ENCODE data around the gene GLB1L2.
A peak's percentile ranks its signal among the peaks of the same experiment; 100 is the strongest.
"Not testable (repeated sequence)": the region's sequence is repeated elsewhere in the genome, so short reads cannot be mapped to it uniquely, and the experiment has no call there.

GLB1L2 gene

DNA sequence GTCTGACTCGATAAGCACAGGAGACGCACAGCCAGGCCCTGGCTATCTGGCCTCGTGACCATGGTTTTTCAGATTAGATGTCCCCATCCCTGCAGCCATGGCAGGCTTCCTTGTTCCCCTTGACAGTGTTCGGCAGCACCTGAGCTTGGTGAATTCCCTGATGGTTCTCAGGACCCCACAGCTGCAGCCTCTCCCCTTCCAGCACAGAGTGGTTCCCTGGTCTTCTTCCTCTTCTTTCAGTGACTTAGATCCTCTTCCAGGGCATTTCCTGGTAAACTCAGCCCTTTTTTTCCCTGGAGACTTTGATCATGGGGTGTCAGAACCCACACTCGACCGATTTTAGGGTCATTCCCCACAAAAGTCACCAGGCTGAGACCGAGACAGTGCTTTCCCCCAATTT is 41.1 kb upstream of the GLB1L2 start:
- Histone ChIP-seq H3K36me3 (no peaks in the 10 kb centered on the region), H3K9me3 (no peaks in the 10 kb centered on the region), H3K27ac (no peak overlapping the region), H3K4me1 (peaks cover 13% of the 10 kb centered on the region; the same call in 1 of the 2 replicates), H4K20me1 (no peaks in the 10 kb centered on the region), H3K27me3 (no peaks in the 10 kb centered on the region), H3K4me2 (peak overlapping the region; percentile 36; the same call in 1 of the 2 replicates), H3K9ac (no peak overlapping the region), H3K4me3 (no peak overlapping the region)
- TF ChIP-seq Cebpa-rat (IDR thresholded peaks at IDR 0.05): no peak

DNA sequence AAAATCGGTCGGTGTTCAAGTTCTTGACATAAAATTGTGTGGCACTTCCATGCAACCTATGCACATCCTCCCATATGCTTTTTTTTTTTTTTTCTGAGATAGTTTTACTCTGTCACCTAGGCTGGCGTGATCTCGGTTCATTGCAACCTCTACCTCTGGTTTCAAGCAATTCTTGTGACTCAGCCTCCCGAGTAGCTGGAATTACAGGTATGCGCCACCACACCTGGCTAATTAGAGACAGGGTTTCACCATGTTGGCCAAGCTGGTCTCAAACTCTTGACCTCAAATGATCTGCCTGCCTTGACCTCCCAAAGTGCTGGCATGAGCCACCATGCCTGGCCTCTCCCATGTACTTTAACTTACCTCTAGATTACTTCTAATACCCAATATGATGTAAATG is 40.6 kb upstream of the GLB1L2 start:
- no peak for TF ChIP-seq Cebpa-rat (IDR thresholded peaks at IDR 0.05)
- Histone ChIP-seq H3K4me1 (peaks cover 13% of the 10 kb centered on the region; the same call in 1 of the 2 replicates), H3K36me3 (no peaks in the 10 kb centered on the region), H3K9me3 (no peaks in the 10 kb centered on the region), H3K4me2 (no peak overlapping the region), H3K27me3 (no peaks in the 10 kb centered on the region), H4K20me1 (no peaks in the 10 kb centered on the region), H3K27ac (no peak overlapping the region), H3K9ac (no peak overlapping the region), H3K4me3 (no peak overlapping the region)

DNA sequence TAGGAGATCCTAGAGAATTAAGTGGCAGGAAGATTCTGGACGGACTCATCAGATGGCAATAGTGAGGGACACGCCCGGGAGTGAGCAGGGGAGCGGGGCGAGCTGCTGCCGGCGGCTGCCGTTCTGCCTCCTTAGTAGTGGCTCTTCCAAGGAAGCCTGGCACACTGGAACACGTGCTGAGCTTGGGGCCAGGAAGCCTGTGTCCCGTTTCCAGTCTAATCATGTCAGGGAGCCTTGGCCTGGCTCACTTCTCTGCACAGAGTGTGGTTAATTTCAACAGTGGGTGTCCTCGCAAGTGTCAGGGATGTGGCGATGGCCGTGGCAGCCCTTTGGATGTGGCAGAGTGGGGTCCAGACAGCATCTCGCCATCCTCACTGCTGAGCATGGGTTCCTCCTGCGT is 39.1 kb upstream of the GLB1L2 start:
- no peaks in the 10 kb centered on the region for H3K36me3 ChIP-seq
- no peaks in the 10 kb centered on the region for H4K20me1 ChIP-seq
- peaks cover 13% of the 10 kb centered on the region; the same call in 1 of the 2 replicates for H3K4me1 ChIP-seq
- H3K4me2 ChIP-seq: no peak overlapping the region
- no peaks in the 10 kb centered on the region for H3K9me3 ChIP-seq
- TF ChIP-seq Cebpa-rat (IDR thresholded peaks at IDR 0.05): no peak
- H3K27me3 ChIP-seq: no peaks in the 10 kb centered on the region
- no peak overlapping the region for H3K27ac ChIP-seq
- H3K4me3 ChIP-seq: no peak overlapping the region
- H3K9ac ChIP-seq: no peak overlapping the region

GRCh38 chr11:134293119-134294113 is 38.4 kb upstream of the GLB1L2 start:
- no peak for TF ChIP-seq Cebpa-rat (IDR thresholded peaks at IDR 0.05)

DNA sequence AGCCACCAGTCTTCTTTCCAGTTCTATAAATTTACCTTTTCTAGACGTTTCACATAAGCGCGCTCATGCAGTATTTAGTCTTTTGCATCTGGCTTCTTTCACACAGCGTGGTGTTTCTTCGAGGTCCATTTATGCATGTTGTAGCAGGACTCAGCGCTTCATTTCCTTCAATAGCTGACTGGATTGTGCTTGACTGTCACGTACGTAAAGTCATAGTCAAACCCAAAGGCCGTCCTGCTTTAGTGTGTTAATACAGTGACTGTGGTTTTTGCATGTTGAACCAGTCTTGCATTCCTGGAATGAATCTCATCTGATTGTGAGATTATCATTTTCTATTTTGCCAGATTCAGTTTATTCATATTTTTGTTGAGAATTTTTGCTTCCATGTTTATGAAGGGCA is 37.1 kb upstream of the GLB1L2 start:
- Histone ChIP-seq H3K9ac (no peak overlapping the region), H3K36me3 (no peaks in the 10 kb centered on the region), H3K4me1 (peaks cover 11% of the 10 kb centered on the region; the same call in 1 of the 2 replicates), H3K4me3 (no peak overlapping the region), H3K27ac (no peak overlapping the region), H3K4me2 (no peak overlapping the region), H3K9me3 (no peaks in the 10 kb centered on the region), H3K27me3 (no peaks in the 10 kb centered on the region), H4K20me1 (no peaks in the 10 kb centered on the region)
- TF ChIP-seq Cebpa-rat (IDR thresholded peaks at IDR 0.05): no peak

More at GRCh38 chr11:134293119-134294113, 38.4 kb upstream of the GLB1L2 start:
- Histone ChIP-seq H3K4me3 (no peak overlapping the region), H3K4me2 (no peak overlapping the region), H3K9ac (no peak overlapping the region), H3K9me3 (no peaks in the 10 kb centered on the region), H3K27ac (no peak overlapping the region), H3K27me3 (no peaks in the 10 kb centered on the region), H4K20me1 (no peaks in the 10 kb centered on the region), H3K36me3 (no peaks in the 10 kb centered on the region), H3K4me1 (peaks cover 13% of the 10 kb centered on the region; the same call in 1 of the 2 replicates)

DNA sequence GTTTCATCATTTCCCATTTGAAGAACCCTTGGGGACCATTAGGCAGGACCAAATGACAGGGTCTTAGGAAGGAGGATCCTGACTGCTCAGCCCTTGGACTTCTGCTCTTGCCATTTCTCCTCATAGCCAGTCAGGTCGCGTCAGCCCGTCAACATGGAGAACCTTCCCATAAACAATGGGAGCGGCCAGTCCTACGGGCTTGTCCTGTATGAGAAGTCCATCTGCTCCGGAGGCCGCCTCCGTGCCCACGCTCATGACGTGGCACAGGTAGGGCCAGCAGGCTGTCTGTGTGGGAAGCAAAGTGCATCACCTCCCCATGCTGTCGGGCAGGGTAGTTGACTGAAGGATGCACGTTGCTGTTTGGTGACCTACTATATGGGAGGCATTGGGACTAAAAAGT is 19.6 kb upstream of the GLB1L2 start:
- Histone ChIP-seq H3K9ac (no peak overlapping the region), H3K4me3 (no peak overlapping the region), H3K27me3 (no peaks in the 10 kb centered on the region), H3K4me2 (no peak overlapping the region), H3K4me1 (no peaks in the 10 kb centered on the region), H4K20me1 (no peaks in the 10 kb centered on the region), H3K9me3 (peaks cover 9% of the 10 kb centered on the region), H3K36me3 (no peaks in the 10 kb centered on the region), H3K27ac (no peak overlapping the region)
- no peak for TF ChIP-seq Cebpa-rat (IDR thresholded peaks at IDR 0.05)

GRCh38 chr11:134312807-134313206 is 19.0 kb upstream of the GLB1L2 start:
- no peaks in the 10 kb centered on the region for H3K27me3 ChIP-seq
- no peaks in the 10 kb centered on the region for H4K20me1 ChIP-seq
- TF ChIP-seq Cebpa-rat (IDR thresholded peaks at IDR 0.05): no peak
- peaks cover 9% of the 10 kb centered on the region for H3K9me3 ChIP-seq
- no peaks in the 10 kb centered on the region for H3K4me1 ChIP-seq
- no peak overlapping the region for H3K9ac ChIP-seq
- no peak overlapping the region for H3K4me3 ChIP-seq
- H3K4me2 ChIP-seq: no peak overlapping the region
- no peak overlapping the region for H3K27ac ChIP-seq
- no peaks in the 10 kb centered on the region for H3K36me3 ChIP-seq

GRCh38 chr11:134313379-134313778 is 18.4 kb upstream of the GLB1L2 start:
- H3K27ac ChIP-seq: no peak overlapping the region
- H3K4me3 ChIP-seq: no peak overlapping the region
- H4K20me1 ChIP-seq: no peaks in the 10 kb centered on the region
- TF ChIP-seq Cebpa-rat (IDR thresholded peaks at IDR 0.05): no peak
- no peak overlapping the region for H3K4me2 ChIP-seq
- peaks cover 14% of the 10 kb centered on the region for H3K9me3 ChIP-seq
- H3K27me3 ChIP-seq: no peaks in the 10 kb centered on the region
- H3K36me3 ChIP-seq: no peaks in the 10 kb centered on the region
- H3K4me1 ChIP-seq: no peaks in the 10 kb centered on the region
- H3K9ac ChIP-seq: no peak overlapping the region

DNA sequence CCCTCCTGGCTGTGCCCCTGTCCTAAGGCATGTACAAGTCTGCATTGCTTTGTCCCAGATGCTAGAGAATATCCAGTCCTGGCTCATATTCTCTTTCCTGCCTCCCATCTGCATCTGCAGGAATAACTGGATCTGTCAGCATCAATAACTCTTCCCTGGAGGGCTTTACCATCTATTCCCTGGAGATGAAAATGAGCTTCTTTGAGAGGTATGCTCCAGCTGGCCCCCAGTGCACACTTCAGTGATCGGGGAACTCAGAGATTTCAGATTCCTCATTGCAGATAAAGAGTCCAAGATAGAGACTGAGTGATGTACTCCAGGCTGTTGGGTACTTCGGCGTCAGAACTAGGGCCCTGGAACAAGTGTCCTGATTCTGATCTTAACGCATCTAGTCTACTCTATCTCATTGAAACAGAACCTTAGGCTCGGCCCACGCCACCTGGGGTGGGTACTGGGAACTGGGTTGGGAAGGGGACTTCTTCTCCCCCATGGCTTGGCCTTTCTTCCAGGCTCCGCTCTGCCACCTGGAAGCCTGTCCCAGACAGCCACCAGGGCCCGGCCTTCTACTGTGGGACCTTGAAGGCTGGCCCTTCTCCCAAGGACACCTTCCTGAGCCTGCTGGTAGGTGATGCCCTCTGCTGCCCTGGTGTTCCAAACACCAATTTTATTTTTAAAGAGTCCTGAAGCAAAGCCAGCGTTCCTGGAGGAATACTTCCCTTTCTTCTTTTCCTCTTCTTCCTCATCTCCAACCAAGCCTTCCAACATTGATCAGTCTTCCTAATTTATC is 17.8 kb upstream of the GLB1L2 start:
- no peak overlapping the region for H3K4me2 ChIP-seq
- no peaks in the 10 kb centered on the region for H4K20me1 ChIP-seq
- H3K4me3 ChIP-seq: no peak overlapping the region
- no peak for TF ChIP-seq Cebpa-rat (IDR thresholded peaks at IDR 0.05)
- no peaks in the 10 kb centered on the region for H3K4me1 ChIP-seq
- H3K9me3 ChIP-seq: peaks cover 15% of the 10 kb centered on the region
- H3K36me3 ChIP-seq: no peaks in the 10 kb centered on the region
- no peak overlapping the region for H3K27ac ChIP-seq
- H3K27me3 ChIP-seq: no peaks in the 10 kb centered on the region
- no peak overlapping the region for H3K9ac ChIP-seq

GRCh38 chr11:134317103-134317502 is 14.7 kb upstream of the GLB1L2 start:
- Histone ChIP-seq H3K9me3 (peaks cover 15% of the 10 kb centered on the region), H3K4me1 (no peaks in the 10 kb centered on the region), H3K9ac (no peak overlapping the region), H3K36me3 (no peaks in the 10 kb centered on the region), H3K27me3 (no peaks in the 10 kb centered on the region), H3K27ac (no peak overlapping the region), H3K4me2 (no peak overlapping the region), H4K20me1 (no peaks in the 10 kb centered on the region), H3K4me3 (no peak overlapping the region)
- TF ChIP-seq Cebpa-rat (IDR thresholded peaks at IDR 0.05): no peak

GRCh38 chr11:134321373-134321772 is 10.4 kb upstream of the GLB1L2 start:
- not testable (repeated sequence) for H3K27ac ChIP-seq, H4K20me1 ChIP-seq, H3K4me1 ChIP-seq, H3K27me3 ChIP-seq, H3K36me3 ChIP-seq, H3K9ac ChIP-seq, H3K4me2 ChIP-seq, H3K4me3 ChIP-seq
- H3K9me3 ChIP-seq: peaks cover 15% of the 10 kb centered on the region
